Measurements from ENCODE around the gene SATB1.

Gene SATB1

DNA sequence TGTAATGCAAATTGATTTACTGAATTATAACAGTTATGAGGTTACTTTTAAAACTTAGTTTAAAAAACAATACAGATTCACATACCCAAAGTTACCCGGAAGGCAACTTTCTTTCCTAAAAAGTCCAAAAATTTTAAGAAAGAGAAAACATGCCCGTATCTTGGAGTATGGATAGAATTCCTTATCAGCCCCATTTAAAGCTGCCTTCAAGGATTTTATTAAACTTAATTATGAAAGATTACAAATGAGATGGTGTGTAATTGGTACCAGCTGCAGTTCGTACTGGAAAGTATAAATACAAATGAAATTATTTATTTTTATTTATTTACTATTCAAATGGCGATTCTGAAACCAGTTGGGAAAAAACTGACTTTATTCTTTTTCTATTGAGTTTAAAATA is 39.4 kb downstream of the SATB1 start:
- DNase-seq (ENCODE audit: low read depth in 1 of 2, low spot score in 1 of 2): no peak
- H3K27ac ChIP-seq (replicated peaks): no peak overlapping the region
- no peaks in the 10 kb centered on the region for H3K27me3 ChIP-seq (ENCODE audit: insufficient read depth, poor library complexity, severe bottlenecking)
- TF ChIP-seq, protein P1, sequence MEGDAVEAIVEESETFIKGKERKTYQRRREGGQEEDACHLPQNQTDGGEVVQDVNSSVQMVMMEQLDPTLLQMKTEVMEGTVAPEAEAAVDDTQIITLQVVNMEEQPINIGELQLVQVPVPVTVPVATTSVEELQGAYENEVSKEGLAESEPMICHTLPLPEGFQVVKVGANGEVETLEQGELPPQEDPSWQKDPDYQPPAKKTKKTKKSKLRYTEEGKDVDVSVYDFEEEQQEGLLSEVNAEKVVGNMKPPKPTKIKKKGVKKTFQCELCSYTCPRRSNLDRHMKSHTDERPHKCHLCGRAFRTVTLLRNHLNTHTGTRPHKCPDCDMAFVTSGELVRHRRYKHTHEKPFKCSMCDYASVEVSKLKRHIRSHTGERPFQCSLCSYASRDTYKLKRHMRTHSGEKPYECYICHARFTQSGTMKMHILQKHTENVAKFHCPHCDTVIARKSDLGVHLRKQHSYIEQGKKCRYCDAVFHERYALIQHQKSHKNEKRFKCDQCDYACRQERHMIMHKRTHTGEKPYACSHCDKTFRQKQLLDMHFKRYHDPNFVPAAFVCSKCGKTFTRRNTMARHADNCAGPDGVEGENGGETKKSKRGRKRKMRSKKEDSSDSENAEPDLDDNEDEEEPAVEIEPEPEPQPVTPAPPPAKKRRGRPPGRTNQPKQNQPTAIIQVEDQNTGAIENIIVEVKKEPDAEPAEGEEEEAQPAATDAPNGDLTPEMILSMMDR (IDR thresholded peaks at IDR 0.05; ENCODE audit: insufficient read depth, low read length): no peak
- no peak for TF ChIP-seq SPI1 (IDR thresholded peaks at IDR 0.05; ENCODE audit: borderline replicate concordance, low read depth)
- TF ChIP-seq, protein P2, sequence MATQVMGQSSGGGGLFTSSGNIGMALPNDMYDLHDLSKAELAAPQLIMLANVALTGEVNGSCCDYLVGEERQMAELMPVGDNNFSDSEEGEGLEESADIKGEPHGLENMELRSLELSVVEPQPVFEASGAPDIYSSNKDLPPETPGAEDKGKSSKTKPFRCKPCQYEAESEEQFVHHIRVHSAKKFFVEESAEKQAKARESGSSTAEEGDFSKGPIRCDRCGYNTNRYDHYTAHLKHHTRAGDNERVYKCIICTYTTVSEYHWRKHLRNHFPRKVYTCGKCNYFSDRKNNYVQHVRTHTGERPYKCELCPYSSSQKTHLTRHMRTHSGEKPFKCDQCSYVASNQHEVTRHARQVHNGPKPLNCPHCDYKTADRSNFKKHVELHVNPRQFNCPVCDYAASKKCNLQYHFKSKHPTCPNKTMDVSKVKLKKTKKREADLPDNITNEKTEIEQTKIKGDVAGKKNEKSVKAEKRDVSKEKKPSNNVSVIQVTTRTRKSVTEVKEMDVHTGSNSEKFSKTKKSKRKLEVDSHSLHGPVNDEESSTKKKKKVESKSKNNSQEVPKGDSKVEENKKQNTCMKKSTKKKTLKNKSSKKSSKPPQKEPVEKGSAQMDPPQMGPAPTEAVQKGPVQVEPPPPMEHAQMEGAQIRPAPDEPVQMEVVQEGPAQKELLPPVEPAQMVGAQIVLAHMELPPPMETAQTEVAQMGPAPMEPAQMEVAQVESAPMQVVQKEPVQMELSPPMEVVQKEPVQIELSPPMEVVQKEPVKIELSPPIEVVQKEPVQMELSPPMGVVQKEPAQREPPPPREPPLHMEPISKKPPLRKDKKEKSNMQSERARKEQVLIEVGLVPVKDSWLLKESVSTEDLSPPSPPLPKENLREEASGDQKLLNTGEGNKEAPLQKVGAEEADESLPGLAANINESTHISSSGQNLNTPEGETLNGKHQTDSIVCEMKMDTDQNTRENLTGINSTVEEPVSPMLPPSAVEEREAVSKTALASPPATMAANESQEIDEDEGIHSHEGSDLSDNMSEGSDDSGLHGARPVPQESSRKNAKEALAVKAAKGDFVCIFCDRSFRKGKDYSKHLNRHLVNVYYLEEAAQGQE (IDR thresholded peaks at IDR 0.05; ENCODE audit: insufficient replicate concordance, low read depth): no peak
- TF ChIP-seq GABPA (IDR thresholded peaks at IDR 0.05; ENCODE audit: low read depth): no peak
- TF ChIP-seq POLR2AphosphoS5 (IDR thresholded peaks at IDR 0.05; ENCODE audit: low read depth): no peak
- H3K4me3 ChIP-seq (replicated peaks; ENCODE audit: insufficient read depth, low read length): no peak overlapping the region

DNA sequence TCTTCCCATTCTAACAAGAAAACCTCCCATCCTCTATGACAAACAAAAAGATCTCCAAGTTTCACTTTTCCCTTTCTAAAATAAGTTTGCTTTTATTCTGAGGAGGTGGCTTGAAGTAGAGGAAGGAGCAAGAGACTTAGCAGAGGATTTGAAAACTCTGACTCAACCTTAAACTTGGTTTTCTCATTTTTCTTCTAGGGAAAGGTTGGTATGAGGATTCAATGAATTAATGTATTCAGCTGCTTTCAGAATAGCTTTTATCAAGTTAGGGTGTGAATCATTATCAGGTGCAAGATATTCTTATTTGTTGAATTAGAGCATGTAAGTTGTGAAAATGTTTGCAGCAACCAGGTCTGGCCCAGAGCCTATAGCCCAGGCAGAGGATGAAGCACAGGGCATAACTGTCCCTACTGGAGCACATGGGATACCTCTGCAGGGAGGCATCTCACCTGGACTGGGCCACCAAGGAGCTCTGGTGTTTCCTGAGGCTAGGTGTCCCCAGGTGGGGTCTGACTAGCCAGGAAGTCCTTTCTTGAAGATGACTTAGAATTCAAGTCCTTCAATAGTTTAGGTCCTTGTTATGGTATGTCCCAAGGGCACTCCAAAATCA is 42.3 kb downstream of the SATB1 start:
- no peak overlapping the region for H3K27ac ChIP-seq (replicated peaks)
- no peak overlapping the region for H3K4me3 ChIP-seq (replicated peaks; ENCODE audit: insufficient read depth, low read length)
- no peak for DNase-seq (ENCODE audit: low read depth in 1 of 2, low spot score in 1 of 2)
- TF ChIP-seq POLR2AphosphoS5 (IDR thresholded peaks at IDR 0.05; ENCODE audit: low read depth): no peak
- no peak for TF ChIP-seq SPI1 (IDR thresholded peaks at IDR 0.05; ENCODE audit: borderline replicate concordance, low read depth)
- TF ChIP-seq GABPA (IDR thresholded peaks at IDR 0.05; ENCODE audit: low read depth): no peak
- TF ChIP-seq, protein P2 (IDR thresholded peaks at IDR 0.05; ENCODE audit: insufficient replicate concordance, low read depth): no peak
- TF ChIP-seq, protein P1 (IDR thresholded peaks at IDR 0.05; ENCODE audit: insufficient read depth, low read length): no peak
- no peaks in the 10 kb centered on the region for H3K27me3 ChIP-seq (ENCODE audit: insufficient read depth, poor library complexity, severe bottlenecking)

DNA sequence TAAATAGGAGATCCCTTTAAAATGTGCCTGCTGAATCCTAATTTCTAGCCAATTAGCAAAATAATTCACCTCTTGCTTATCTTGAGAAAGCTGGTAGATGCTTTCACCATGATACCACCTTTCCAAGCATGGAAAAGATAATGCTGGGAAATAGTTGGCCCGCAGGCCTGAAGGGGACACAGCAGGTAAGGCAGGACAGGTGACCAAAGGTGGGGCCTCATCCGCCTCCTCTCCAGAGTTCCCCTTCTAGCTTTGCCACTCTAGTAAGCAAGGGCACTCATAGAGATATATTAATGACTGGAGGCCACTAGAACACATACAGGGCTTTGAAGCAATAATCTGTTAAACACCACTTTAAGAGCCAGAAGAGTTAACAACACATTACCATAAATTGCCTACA is 45.5 kb downstream of the SATB1 start:
- no peak overlapping the region for H3K4me3 ChIP-seq (replicated peaks; ENCODE audit: insufficient read depth, low read length)
- TF ChIP-seq, protein P2 (IDR thresholded peaks at IDR 0.05; ENCODE audit: insufficient replicate concordance, low read depth): no peak
- TF ChIP-seq, protein P1 (IDR thresholded peaks at IDR 0.05; ENCODE audit: insufficient read depth, low read length): no peak
- H3K27ac ChIP-seq (replicated peaks): no peak overlapping the region
- no peak for DNase-seq (ENCODE audit: low read depth in 1 of 2, low spot score in 1 of 2)
- H3K27me3 ChIP-seq (ENCODE audit: insufficient read depth, poor library complexity, severe bottlenecking): no peaks in the 10 kb centered on the region

Data from HL-60 (cell line).